ENCODE results near the gene WWOX. TPM values are rescaled to one million over a fixed set of nuclear protein-coding genes. Genes with fewer than 3 reads are reported as not detected.

Gene WWOX
- total RNA-seq, 1 donor from 2014 or later = 12.6 TPM

- FAIRE-seq = no peak
- Histone ChIP-seq H3K27me3 (ENCODE audit: control insufficient read depth, insufficient read depth, low read length) (no peaks in the 10 kb centered on the region), H3K4me3 (ENCODE audit: low read depth, low read length) (no peak overlapping the region), H3K36me3 (ENCODE audit: control insufficient read depth, insufficient read depth, low read length) (no peaks in the 10 kb centered on the region)
- no peak for DNase-seq (ENCODE audit: low read depth)
- TF ChIP-seq CTCF (IDR thresholded peaks at IDR 0.05; ENCODE audit: insufficient read depth, low read length, severe bottlenecking) = no peak
Measured at GRCh38 chr16:78889346-78889745, 789.9 kb downstream of the WWOX start.

GRCh38 chr16:78890373-78890895, 791.0 kb downstream of the WWOX start:
- no peak for TF ChIP-seq CTCF (IDR thresholded peaks at IDR 0.05; ENCODE audit: insufficient read depth, low read length, severe bottlenecking)
- DNase-seq (ENCODE audit: low read depth) = no peak
- FAIRE-seq = no peak
- Histone ChIP-seq H3K27me3 (ENCODE audit: control insufficient read depth, insufficient read depth, low read length) (no peaks in the 10 kb centered on the region), H3K4me3 (ENCODE audit: low read depth, low read length) (no peak overlapping the region), H3K36me3 (ENCODE audit: control insufficient read depth, insufficient read depth, low read length) (no peaks in the 10 kb centered on the region)

GRCh38 chr16:78892951-78893733, 793.7 kb downstream of the WWOX start:
- Histone ChIP-seq H3K4me3 (ENCODE audit: low read depth, low read length) (no peak overlapping the region), H3K27me3 (ENCODE audit: control insufficient read depth, insufficient read depth, low read length) (no peaks in the 10 kb centered on the region), H3K36me3 (ENCODE audit: control insufficient read depth, insufficient read depth, low read length) (no peaks in the 10 kb centered on the region)
- no peak for FAIRE-seq
- no peak for TF ChIP-seq CTCF (IDR thresholded peaks at IDR 0.05; ENCODE audit: insufficient read depth, low read length, severe bottlenecking)
- peak; percentile 26 for DNase-seq (ENCODE audit: low read depth)

- TF ChIP-seq CTCF (IDR thresholded peaks at IDR 0.05; ENCODE audit: insufficient read depth, low read length, severe bottlenecking) = no peak
- H3K4me3 ChIP-seq (ENCODE audit: low read depth, low read length) = no peak overlapping the region
- DNase-seq (ENCODE audit: low read depth) = no peak
- H3K36me3 ChIP-seq (ENCODE audit: control insufficient read depth, insufficient read depth, low read length) = no peaks in the 10 kb centered on the region
- no peaks in the 10 kb centered on the region for H3K27me3 ChIP-seq (ENCODE audit: control insufficient read depth, insufficient read depth, low read length)
- no peak for FAIRE-seq
Measured at GRCh38 chr16:78894886-78895285, 795.4 kb downstream of the WWOX start.

- DNase-seq (ENCODE audit: low read depth) = no peak
- Histone ChIP-seq H3K36me3 (ENCODE audit: control insufficient read depth, insufficient read depth, low read length) (no peaks in the 10 kb centered on the region), H3K27me3 (ENCODE audit: control insufficient read depth, insufficient read depth, low read length) (no peaks in the 10 kb centered on the region), H3K4me3 (ENCODE audit: low read depth, low read length) (no peak overlapping the region)
- FAIRE-seq = no peak
- TF ChIP-seq CTCF (IDR thresholded peaks at IDR 0.05; ENCODE audit: insufficient read depth, low read length, severe bottlenecking) = no peak
Measured at GRCh38 chr16:78895681-78896080, 796.2 kb downstream of the WWOX start.

Data from bronchial epithelial cell (primary cell).